A172 (cell line): ENCODE measurements around the gene CFAP77. TPM values are rescaled to one million over a fixed set of nuclear protein-coding genes. Genes with fewer than 3 reads are reported as not detected.
A peak's percentile ranks its signal among the peaks of the same experiment; 100 is the strongest.
"Not testable (repeated sequence)": the region's sequence is repeated elsewhere in the genome, so short reads cannot be mapped to it uniquely, and the experiment has no call there.

ENCODE experiments used
- DNase-seq: peaks from one replicate; pipeline ENCODE4 v3.0.0-alpha.2; 2015; ENCODE audit warnings: low spot score
- total RNA-seq: library from RNA; depleted of rRNA; stranded (reverse); fragments of >200 nt; shearing (Covaris generic); gene quantifications from 2 replicates; pipeline ENCODE4 v1.2.3, GENCODE V29; 2014; rRNA removed

Gene CFAP77
- 0.17 TPM in 1 of 2 replicates, not detected in the other for total RNA-seq

DNA sequence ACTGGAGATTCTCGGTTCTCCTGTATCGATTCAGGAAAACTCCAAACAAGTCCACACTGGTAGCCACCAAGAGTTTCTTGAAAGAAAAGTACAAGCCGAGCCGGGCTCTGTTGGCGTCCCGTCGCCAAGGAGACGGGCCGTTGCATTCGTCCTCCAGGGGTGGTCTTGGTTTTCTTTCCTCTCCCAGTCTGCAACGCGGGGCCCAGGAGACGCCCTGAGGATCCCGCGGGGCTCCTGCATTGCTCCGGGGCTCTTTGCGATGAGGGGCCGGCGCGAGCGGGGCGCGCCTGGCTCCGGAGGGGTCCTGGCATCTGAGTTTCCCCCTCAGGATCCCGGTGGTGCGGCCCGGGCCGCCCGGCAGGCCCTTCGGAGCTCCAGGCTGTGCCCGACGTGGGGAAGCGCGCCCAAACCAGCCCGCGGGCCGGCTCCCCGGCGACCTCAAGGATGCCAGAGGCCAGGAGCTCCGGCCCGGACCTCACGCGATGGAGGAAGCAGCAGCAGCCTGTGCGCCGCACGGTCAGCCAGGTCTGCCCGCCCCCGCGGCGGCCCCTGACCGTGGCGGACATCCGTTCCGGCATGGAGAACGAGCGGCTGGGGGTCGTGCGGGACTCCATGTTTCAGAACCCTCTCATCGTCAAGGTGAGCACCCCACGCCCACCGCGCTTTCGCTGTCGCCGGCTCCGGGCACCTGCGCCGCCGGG lies at the start of gene CFAP77:
CFAP77 (plus strand) TSS at position 384 of the 701 bp plus-strand sequence; CDS start at position 445, 61 bp downstream.
- peak; percentile 22 for DNase-seq

DNA sequence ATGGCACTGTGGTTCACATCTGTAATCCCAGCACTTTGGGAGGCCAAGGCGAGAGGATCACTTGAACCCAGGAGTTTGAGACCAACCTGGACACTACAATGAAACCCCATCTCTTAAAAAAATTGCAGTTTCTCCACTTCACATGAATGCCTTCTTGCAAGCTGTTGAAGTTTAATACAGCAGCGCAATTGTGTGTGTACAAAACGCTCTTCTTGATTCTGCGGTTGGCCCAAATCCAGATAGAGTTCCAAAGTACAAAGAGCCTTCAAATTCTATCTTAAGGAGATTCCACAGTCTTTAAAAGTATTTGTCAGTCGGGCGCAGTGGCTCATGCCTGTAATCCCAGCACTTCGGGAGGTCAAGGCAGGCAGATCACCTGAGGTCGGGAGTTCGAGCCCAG lies 45.9 kb upstream of the CFAP77 start:
- DNase-seq = no peak

- no peak for DNase-seq
Observed at GRCh38 chr9:132365986-132366385, 44.0 kb upstream of the CFAP77 start.

GRCh38 chr9:132366481-132366880 lies 43.5 kb upstream of the CFAP77 start:
- DNase-seq = no peak

- DNase-seq = no peak
Observed at GRCh38 chr9:132367613-132368313, 42.2 kb upstream of the CFAP77 start.

- DNase-seq = no peak
Observed at GRCh38 chr9:132369421-132369820, 40.6 kb upstream of the CFAP77 start.

- DNase-seq = no peak
Observed at GRCh38 chr9:132370592-132370991, 39.4 kb upstream of the CFAP77 start.

GRCh38 chr9:132372177-132373095 lies 37.6 kb upstream of the CFAP77 start:
- peak; percentile 73 for DNase-seq

- not testable (repeated sequence) for DNase-seq
Observed at GRCh38 chr9:132377769-132378168, 32.2 kb upstream of the CFAP77 start.

DNA sequence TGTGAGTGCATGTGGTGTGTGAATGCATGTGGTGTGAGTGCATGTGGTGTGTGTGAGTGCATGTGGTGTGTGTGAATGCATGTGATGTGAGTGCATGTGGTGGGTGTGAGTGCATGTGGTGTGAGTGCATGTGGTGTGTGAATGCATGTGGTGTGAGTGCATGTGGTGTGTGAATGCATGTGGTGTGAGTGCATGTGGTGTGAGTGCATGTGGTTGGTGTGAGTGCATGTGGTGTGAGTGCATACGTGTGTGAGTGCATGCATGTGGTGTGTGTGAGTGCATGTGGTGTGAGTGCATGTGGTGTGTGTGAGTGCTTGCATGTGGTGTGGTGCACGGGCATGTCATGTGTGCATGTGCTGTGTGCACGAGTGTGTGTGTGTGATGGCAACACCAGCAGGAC lies 31.6 kb upstream of the CFAP77 start:
- not testable (repeated sequence) for DNase-seq

DNA sequence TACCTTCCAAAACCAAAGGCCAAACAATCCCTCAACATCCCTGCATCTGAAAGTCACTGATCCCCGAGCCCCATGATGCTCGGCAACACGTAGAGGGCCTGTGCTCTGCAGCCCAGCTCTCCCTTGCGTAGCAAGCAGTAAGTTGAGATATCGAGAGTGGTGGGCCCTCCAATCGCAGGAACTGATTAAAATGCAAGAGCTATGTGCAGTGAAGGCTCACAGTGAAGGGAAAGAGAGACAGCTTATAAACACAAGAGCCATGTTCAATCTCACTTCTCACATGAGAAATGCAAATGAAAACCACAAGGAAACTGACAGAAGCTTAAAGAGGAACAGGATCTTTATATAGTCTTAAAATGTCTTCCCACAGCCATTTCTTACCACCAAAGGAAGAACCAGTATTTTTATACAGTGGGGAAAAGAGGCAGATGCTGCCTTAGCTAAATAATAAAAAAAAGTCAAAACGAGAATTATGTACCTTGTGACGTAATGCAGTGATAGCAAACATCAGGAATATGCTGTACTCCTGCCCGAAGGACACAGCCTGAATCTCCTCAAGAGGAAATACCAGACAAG lies 28.0 kb upstream of the CFAP77 start:
- DNase-seq = no peak

- DNase-seq = no peak
Observed at GRCh38 chr9:132383462-132383883, 26.5 kb upstream of the CFAP77 start.

DNA sequence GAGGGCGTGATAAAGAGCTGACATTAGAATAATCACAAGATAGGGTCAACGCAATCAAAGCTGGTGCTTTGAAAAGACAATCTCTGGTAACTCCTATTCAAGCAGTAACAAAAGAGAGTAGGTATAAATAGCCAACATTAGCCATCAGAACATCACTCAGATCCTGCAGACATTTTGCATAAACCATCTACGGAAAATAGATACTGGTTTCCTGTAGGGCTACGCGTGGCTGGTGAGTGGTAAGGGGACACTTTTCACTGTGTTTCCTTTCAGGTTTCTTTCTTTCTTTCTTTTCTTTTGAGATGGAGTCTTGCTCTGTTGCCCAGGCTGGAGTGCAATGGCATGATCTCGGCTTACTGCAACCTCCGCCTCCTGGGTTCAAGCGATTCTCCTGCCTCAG lies 25.6 kb upstream of the CFAP77 start:
- no peak for DNase-seq

DNA sequence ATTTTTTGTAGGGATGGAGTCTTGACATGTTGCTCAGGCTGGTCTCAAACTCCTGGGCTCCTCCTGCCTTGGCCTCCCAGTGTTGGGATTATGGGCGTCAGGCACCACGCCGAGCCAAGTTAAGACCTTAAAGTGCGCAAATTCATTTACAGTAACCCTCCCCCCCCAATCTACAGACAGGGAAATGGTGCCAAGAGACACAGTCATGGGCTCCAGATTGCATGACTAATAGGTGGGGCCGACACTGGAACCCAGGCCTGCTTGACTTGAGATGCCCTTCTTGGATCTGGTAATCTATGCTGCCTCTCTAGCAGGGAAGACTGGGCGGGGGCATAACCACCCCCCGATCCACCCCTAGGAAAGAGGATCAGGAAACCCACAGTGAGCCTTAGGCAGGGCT lies 22.9 kb upstream of the CFAP77 start:
- DNase-seq = no peak

- DNase-seq = no peak
Observed at GRCh38 chr9:132390966-132391365, 19.0 kb upstream of the CFAP77 start.

- DNase-seq = no peak
Observed at GRCh38 chr9:132391449-132391848, 18.6 kb upstream of the CFAP77 start.

- no peak for DNase-seq
Observed at GRCh38 chr9:132395560-132395959, 14.5 kb upstream of the CFAP77 start.

- DNase-seq = no peak
Observed at GRCh38 chr9:132401824-132402223, 8.2 kb upstream of the CFAP77 start.

DNA sequence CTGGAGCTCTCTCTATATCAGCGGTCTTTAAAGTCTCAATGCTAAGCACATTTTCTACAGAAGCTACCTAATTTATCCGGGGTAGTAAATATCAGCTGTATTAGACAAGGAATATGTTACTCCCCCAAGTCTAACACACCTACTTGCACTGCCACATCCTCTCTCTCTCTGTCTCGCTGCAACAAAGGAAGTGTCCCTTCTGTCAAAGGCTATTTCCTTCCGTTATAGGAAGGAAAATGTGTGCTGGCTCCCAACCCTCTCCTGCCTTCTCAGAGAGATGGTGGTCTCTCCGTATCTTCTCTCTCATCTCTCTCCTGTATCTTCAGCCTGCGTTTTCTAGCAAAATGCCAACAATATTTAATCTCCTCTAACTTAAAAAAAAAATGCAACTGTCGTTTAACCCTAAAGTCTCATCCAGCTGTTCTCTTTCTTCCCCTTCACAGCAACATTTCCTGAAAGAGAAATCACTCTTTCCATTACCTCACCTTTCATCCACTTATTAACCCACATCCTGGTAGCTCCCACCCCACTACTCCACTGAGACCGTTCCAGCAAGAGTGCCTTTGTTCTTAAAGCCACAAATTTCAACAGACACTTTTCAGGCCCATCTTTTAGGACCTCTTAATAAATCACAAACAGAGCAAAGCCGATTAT lies 5.7 kb upstream of the CFAP77 start:
- DNase-seq = no peak

- peak; percentile 91 for DNase-seq
Observed at GRCh38 chr9:132406554-132407122, 3.4 kb upstream of the CFAP77 start, which contains the start of gene TTF1. TSS of gene TTF1 (minus strand) at chr9:132406840. CDS start at chr9:132402821, 4,019 bp downstream.

DNA sequence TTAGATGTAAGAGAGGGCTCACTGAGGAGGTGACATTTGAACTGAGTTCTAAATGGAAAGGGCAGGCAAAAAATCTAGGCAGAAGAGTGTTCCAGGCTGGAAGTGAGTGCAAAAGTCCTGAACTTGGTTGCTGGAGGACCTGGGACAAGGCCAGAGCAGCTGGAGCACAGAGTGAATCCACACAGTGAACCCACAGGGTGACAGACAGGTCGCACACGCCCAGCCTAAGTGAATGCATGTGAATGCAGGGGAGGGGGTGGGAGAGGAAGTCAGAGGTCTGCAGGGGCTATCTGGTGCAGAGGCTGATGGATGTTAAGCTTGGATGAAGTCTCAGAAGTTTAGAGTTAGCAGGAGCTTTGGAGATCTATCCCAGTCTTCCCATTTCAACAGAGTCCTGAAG lies 2.8 kb upstream of the CFAP77 start:
- DNase-seq = no peak
